ENCODE data around the gene GAGE12H.
"Not testable (repeated sequence)": the region's sequence is repeated elsewhere in the genome, so short reads cannot be mapped to it uniquely, and the experiment has no call there.

GAGE12H gene, protein sequence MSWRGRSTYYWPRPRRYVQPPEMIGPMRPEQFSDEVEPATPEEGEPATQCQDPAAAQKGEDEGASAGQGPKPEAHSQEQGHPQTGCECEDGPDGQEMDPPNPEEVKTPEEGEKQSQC

DNA sequence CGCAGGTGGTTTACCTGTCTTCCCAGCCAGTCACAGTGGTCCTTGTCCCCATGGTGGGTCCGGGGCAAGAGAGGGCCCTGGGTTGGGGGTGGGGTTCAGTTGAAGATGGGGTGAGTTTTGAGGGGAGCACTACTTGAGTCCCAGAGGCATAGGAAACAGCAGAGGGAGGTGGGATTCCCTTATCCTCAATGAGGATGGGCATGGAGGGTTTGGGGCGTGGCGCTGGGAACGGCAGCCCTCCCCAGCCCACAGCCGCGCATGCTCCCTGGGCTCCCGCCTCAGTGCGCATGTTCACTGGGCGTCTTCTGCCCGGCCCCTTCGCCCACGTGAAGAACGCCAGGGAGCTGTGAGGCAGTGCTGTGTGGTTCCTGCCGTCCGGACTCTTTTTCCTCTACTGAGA is at the start of gene GAGE12H:
TSS of gene GAGE12H (plus strand) at position 301 of the 400 bp plus-strand sequence. CDS start 1,155 bp downstream, outside the sequence.
- not testable (repeated sequence) for DNase-seq

DNA sequence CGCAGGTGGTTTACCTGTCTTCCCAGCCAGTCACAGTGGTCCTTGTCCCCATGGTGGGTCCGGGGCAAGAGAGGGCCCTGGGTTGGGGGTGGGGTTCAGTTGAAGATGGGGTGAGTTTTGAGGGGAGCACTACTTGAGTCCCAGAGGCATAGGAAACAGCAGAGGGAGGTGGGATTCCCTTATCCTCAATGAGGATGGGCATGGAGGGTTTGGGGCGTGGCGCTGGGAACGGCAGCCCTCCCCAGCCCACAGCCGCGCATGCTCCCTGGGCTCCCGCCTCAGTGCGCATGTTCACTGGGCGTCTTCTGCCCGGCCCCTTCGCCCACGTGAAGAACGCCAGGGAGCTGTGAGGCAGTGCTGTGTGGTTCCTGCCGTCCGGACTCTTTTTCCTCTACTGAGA is 47.9 kb upstream of the GAGE12H start, which contains the start of gene GAGE12C:
TSS of gene GAGE12C (plus strand) at position 301 of the 400 bp plus-strand sequence. CDS start 1,155 bp downstream, outside the sequence.
- DNase-seq: not testable (repeated sequence)

- DNase-seq: not testable (repeated sequence)
These were observed 38.3 kb upstream of the GAGE12H start, which contains the start of gene GAGE12D for GRCh38 chrX:49541433-49541832. Gene GAGE12D (plus strand): TSS chrX:49541733. CDS start chrX:49542888, 1,155 bp downstream.

DNA sequence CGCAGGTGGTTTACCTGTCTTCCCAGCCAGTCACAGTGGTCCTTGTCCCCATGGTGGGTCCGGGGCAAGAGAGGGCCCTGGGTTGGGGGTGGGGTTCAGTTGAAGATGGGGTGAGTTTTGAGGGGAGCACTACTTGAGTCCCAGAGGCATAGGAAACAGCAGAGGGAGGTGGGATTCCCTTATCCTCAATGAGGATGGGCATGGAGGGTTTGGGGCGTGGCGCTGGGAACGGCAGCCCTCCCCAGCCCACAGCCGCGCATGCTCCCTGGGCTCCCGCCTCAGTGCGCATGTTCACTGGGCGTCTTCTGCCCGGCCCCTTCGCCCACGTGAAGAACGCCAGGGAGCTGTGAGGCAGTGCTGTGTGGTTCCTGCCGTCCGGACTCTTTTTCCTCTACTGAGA is 28.8 kb upstream of the GAGE12H start, which contains the start of gene GAGE12E:
TSS of gene GAGE12E (plus strand) at position 301 of the 400 bp plus-strand sequence. CDS start 1,155 bp downstream, outside the sequence.
- not testable (repeated sequence) for DNase-seq

DNA sequence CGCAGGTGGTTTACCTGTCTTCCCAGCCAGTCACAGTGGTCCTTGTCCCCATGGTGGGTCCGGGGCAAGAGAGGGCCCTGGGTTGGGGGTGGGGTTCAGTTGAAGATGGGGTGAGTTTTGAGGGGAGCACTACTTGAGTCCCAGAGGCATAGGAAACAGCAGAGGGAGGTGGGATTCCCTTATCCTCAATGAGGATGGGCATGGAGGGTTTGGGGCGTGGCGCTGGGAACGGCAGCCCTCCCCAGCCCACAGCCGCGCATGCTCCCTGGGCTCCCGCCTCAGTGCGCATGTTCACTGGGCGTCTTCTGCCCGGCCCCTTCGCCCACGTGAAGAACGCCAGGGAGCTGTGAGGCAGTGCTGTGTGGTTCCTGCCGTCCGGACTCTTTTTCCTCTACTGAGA is 19.2 kb upstream of the GAGE12H start, which contains the start of gene GAGE12F:
TSS of gene GAGE12F (plus strand) at position 301 of the 400 bp plus-strand sequence. CDS start 1,155 bp downstream, outside the sequence.
- not testable (repeated sequence) for DNase-seq

DNA sequence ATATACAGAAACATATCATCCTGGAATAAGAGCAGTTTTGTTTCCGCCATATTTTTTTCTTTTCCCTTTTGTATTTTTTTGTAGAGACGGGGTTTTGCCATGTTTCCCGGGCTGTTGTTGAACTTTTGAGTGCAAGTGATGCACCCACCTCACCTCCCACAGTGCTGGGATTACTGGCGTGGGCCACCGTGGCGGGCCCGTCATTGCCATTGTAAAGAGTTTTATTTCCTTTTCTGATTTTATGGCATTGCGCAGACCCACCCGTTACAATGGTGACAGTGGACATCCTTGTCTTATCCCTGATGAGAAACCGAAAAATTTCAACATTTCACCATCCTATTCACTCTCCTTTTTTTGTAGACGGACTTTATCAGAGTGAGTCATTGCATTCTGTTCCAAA is 11.0 kb upstream of the GAGE12H start:
- DNase-seq: not testable (repeated sequence)

DNA sequence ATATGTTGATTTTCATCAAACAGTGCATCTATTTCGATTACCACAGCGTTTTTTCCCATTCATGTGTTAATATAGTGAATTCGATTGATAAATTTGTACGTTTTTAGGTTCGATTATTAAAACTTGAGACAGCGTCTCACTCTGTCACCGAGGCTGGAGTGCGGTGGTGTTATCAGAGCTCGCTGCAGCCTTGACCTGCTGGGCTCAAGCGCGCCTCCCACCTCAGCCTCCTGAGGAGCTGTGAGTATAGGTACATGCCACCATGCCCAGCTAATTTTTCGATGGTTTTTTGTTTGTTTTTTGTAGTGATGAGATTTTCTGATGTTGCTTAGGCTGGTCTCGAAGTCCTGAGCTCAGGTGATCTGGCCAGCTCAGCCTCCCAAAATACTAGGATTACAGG is 10.6 kb upstream of the GAGE12H start:
- not testable (repeated sequence) for DNase-seq

- DNase-seq: not testable (repeated sequence)
These were observed 9.6 kb upstream of the GAGE12H start, which contains the start of gene GAGE12G for GRCh38 chrX:49570100-49570499. Gene GAGE12G (plus strand): TSS chrX:49570400. CDS start chrX:49571555, 1,155 bp downstream.

- not testable (repeated sequence) for DNase-seq
These were observed 9.4 kb downstream of the GAGE12H start, which contains the start of gene GAGE2A for GRCh38 chrX:49589196-49589595. Gene GAGE2A (plus strand): TSS chrX:49589496. CDS start chrX:49590651, 1,155 bp downstream.

DNA sequence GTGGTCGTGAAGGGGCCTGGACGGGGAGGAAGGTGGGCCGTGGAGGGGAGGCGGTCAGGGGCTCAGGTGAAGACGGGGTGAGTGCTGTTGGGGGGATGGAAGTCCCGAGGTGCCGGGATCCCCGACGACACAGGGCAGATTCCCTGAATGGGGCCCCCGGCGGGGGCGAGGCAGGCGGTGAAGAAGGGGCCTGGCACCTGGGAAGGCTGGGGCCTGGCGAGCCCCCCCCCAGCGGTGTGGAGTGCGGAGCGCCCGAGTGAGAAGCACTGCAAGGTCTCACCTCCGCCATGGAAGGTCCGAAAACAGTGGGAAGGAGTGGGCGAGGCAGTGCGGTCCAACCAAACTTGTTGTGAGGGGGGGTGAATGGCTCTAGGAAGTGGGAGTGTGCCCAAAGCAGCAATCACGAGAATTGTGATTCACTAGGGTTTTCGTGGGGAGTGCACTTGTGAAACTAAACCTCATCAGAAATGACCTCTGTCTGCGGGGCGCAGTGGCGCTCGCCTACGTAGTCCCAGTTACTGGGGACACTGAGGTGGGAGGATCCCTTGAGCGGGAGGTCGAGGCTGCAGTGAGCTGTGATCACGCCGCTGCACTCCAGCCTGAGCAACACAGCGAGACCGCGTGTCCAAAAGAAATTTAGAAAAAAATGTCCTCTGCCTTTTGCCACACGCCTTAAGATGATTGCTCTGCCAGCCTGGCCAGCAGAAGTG is 10.2 kb downstream of the GAGE12H start:
- not testable (repeated sequence) for DNase-seq

DNA sequence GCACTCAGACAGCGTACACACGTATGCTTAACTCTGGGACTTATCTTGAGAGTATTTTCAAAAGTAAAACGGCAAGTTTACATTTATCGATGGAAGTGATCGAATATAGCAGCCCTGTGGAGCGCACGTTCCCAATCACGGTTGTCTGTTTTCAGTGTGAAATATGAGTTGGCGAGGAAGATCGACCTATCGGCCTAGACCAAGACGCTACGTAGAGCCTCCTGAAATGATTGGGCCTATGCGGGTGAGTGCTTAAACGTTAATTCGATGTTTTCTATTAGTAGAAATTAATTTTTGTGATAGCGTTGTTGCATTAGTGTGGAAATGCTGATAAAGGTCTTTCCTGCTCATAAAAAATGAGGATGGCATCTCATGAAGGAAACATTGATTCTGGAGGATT is 10.7 kb downstream of the GAGE12H start:
- DNase-seq: not testable (repeated sequence)

DNA sequence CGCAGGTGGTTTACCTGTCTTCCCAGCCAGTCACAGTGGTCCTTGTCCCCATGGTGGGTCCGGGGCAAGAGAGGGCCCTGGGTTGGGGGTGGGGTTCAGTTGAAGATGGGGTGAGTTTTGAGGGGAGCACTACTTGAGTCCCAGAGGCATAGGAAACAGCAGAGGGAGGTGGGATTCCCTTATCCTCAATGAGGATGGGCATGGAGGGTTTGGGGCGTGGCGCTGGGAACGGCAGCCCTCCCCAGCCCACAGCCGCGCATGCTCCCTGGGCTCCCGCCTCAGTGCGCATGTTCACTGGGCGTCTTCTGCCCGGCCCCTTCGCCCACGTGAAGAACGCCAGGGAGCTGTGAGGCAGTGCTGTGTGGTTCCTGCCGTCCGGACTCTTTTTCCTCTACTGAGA is 19.0 kb downstream of the GAGE12H start, which contains the start of gene GAGE1:
TSS of gene GAGE1 (plus strand) at position 301 of the 400 bp plus-strand sequence. CDS start 1,155 bp downstream, outside the sequence.
- DNase-seq: not testable (repeated sequence)

DNA sequence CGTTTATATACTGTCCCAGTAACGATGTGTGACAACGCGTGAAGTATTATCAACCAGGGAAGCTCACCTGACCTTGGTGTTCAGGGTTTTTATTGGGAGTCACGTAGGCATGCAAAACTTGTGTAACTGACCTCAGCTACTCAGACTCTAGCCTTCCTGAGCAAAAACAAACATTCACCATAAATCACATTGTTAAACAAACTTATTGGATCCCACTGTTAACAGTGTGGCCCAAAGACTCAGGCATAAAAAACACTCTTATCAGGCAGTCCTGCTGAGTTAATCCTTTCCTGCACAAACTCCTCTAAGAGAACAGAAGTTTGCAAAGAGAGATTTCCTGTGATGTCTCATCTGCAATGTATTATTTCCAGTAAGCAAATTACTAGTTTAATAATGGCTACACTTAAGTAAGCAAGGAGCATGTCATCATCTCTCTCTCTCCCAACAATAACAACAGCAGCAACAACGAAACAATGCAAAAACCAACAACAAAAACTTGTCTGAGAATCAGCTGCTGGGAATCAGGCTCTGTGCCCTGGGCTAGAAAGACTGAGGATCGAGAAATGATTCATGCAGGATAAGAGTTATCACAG is 31.1 kb downstream of the GAGE12H start:
- DNase-seq: no peak

- no peak for DNase-seq
These were observed 38.8 kb downstream of the GAGE12H start for GRCh38 chrX:49618574-49618973.

DNA sequence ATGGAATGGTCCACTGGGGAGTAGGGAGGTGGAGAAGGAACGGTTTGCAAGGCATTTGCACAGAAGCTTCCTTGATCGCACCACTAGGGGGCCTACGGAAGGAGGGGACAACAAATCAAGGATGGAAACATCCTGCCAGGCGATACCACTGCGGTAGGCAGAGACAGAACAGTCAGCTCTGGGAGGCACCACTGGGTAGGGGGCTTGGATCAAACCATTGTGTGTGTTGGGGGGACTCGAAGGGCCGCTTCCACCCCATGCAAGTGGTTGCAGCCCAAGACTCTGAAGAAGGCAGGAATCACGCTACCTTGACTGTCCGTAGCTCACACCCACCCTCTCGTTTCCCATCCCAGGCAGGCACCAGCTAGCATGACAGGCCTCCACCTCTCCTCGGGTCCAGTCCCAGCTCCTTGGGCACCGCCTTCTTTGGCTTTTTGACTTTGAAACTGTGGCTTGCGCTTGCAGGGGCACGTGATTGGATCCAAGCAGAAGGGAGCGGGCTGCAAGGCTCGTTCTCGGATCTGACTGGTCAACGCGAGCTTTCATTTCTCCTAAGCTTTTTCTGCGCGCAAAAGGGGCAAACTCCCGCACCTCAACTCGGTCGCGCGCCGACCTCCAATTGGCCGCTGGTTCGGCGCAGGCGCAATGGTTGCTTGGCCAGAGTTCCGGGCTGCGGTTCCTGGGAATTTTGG is 47.5 kb downstream of the GAGE12H start:
- DNase-seq: no peak

Data from SHP77 treated with DMSO at 0.1 percent for 48 hours (cell line).